GM21360 (cell line): ENCODE measurements around the gene SAXO2.
"Not testable (repeated sequence)": the region's sequence is repeated elsewhere in the genome, so short reads cannot be mapped to it uniquely, and the experiment has no call there.

ENCODE experiments used
- ATAC-seq: cut with Tn5 transposase; IDR thresholded peaks from one replicate; pipeline ENCODE4 v1.9.1; 2021; ENCODE audit warnings: mild to moderate bottlenecking, moderate library complexity; ENCODE audit not compliant: unreplicated experiment

SAXO2 gene

DNA sequence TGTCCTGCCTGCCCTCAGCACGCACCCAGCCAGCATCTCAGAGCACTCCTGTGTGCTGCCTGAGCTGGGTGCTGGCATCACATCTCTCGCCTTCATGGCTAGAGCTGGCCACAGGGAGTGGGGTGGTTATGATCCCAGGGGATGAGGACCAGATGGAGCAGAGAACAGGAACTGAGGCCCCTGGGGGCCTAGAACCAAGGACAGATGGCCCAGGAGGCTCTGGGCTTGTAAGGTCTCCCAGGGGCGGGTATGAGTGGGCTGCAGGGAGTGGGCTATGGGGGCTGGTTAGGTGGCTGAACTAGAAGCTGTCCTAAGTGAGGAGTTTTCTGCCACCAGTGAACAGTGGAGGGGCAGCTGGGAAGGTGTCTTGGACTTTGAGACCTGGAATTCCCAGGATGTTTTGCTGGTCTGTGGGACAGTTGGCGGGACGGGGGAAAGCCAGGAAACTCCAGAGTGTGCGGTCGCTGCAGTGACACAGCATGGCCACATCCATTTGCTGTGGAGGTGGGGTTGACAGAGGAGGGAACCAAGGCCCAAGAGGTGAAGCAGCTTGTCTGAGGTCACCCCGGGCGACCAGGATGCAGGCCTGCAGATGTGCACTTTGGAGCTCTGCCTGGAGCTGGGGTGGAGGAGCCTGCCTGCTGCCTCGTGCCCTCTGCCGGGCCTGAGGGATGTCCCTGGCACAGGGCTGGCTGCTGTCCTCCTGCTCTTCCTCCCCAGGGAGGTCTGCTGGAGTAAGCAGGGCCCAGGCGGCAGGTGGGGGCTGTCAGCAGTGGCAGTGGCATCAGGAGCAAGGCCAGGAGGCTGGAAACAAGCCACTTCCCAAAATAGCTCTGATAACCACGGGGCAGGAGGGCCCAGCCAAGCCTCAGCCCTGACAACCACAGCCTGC, 70.3 kb downstream of the SAXO2 start:
- ATAC-seq = not testable (repeated sequence)

DNA sequence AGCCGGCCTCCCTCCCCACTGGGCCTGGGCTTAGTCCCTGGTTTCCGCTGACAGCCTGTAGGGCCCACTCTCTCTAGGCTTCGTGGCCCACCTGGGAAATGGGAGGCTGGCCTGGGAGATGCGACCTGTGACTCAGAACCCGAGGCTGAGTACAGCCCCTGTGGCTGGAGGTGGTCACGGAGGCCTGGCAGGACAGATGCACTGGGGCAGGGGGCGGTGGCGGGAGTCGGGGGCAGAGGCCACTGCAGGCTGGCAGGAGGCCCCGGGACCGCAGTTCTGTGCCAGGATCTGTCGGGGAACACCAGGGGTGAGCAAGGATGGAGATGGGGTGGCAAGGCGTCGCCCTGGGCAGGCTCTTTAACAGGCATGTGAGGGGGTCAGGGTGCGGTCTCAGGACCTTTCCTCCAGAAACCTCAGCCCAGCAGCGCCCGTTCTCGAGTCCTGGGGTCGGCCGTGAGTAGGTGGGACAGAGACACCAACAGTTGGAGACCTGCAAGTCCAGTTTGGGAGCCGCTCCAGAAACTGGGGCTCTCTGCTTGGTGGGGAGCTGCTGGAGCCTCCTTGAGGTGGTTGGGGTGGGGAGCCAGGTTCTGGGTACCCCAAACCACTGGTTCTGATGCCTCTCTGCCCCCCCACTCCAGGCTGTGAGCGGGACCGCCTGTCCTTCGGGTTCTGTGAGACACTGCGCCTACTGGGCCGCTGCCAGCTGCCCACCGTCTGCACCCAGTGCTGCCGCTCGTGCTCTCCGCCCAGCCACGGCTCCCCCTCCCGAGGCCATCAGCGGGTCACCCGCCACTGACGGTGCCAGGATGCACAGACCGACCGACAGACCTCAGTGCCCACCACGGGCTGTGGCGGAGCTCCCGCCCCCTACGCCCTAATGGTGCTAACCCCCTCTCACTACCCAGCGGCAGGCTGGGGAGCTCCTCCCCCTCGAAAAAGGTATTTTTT, 71.3 kb downstream of the SAXO2 start:
- not testable (repeated sequence) for ATAC-seq
